ENCODE results near the gene INHBA.

DNA sequence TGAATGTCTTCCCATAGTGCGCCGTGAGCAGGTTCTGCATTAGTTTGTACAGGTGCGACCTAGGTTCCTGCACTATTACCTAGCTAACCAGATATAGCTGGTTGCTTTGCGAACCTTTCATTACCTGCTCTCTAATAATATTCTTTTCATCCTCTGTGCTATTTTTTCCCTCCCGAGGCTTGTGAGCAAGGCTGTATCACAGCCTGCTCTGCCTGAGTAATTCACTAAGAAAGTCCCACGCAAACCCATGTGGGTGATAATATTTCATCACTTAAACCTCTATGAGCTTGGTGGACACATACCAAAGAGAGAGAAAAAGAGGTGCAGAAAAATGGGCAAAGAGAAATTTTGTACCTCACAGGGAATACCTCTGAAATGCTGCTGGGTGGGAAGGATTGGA is 8.4 kb downstream of the INHBA start:
- TF ChIP-seq SPI1 (IDR thresholded peaks at IDR 0.05; ENCODE audit: low read depth, low read length) (no peak), POLR2AphosphoS5 (IDR thresholded peaks at IDR 0.05; ENCODE audit: low read depth, low read length) (no peak), POLR2A (IDR thresholded peaks at IDR 0.05; ENCODE audit: low read depth, low read length) (no peak), TAF1 (IDR thresholded peaks at IDR 0.05; ENCODE audit: low read depth, low read length) (no peak), PAX5 (IDR thresholded peaks at IDR 0.05; ENCODE audit: insufficient read depth, low read length, severe bottlenecking) (no peak), POU2F2 (IDR thresholded peaks at IDR 0.05; ENCODE audit: low read depth, low read length) (no peak)
